ENCODE results near the gene C1orf116.

C1orf116 gene

GRCh38 chr1:207035877-207036551 is 3.5 kb upstream of the C1orf116 start:
- no peak for DNase-seq (ENCODE audit: low read depth in 2 of 2, low spot score in 1 of 2)

- no peak for DNase-seq (ENCODE audit: low read depth in 2 of 2, low spot score in 1 of 2)
These were observed 2.4 kb upstream of the C1orf116 start for GRCh38 chr1:207034998-207035397.

GRCh38 chr1:207034208-207034607 is 1.7 kb upstream of the C1orf116 start:
- DNase-seq (ENCODE audit: low read depth in 2 of 2, low spot score in 1 of 2): no peak

GRCh38 chr1:207033302-207033701 is 746 bp upstream of the C1orf116 start:
- DNase-seq (ENCODE audit: low read depth in 2 of 2, low spot score in 1 of 2): no peak

GRCh38 chr1:207031632-207032264 is 808 bp downstream of the C1orf116 start:
- DNase-seq (ENCODE audit: low read depth in 2 of 2, low spot score in 1 of 2): no peak

GRCh38 chr1:207031016-207031415 is 1.5 kb downstream of the C1orf116 start:
- no peak for DNase-seq (ENCODE audit: low read depth in 2 of 2, low spot score in 1 of 2)

GRCh38 chr1:207030522-207031009 is 2.0 kb downstream of the C1orf116 start:
- DNase-seq (ENCODE audit: low read depth in 2 of 2, low spot score in 1 of 2): no peak

GRCh38 chr1:207029701-207030521 is 2.6 kb downstream of the C1orf116 start:
- no peak for DNase-seq (ENCODE audit: low read depth in 2 of 2, low spot score in 1 of 2)

- DNase-seq (ENCODE audit: low read depth in 2 of 2, low spot score in 1 of 2): no peak
These were observed 3.5 kb downstream of the C1orf116 start for GRCh38 chr1:207028884-207029650.

GRCh38 chr1:207027921-207028320 is 4.6 kb downstream of the C1orf116 start:
- DNase-seq (ENCODE audit: low read depth in 2 of 2, low spot score in 1 of 2): no peak

GRCh38 chr1:207027206-207027777 is 5.3 kb downstream of the C1orf116 start:
- no peak for DNase-seq (ENCODE audit: low read depth in 2 of 2, low spot score in 1 of 2)

- DNase-seq (ENCODE audit: low read depth in 2 of 2, low spot score in 1 of 2): no peak
These were observed 6.4 kb downstream of the C1orf116 start for GRCh38 chr1:207026104-207026534.

GRCh38 chr1:207025146-207025880 is 7.2 kb downstream of the C1orf116 start:
- no peak for DNase-seq (ENCODE audit: low read depth in 2 of 2, low spot score in 1 of 2)

GRCh38 chr1:207024202-207025145 is 8.1 kb downstream of the C1orf116 start:
- no peak for DNase-seq (ENCODE audit: low read depth in 2 of 2, low spot score in 1 of 2)

GRCh38 chr1:207022996-207023679 is 9.4 kb downstream of the C1orf116 start:
- DNase-seq (ENCODE audit: low read depth in 2 of 2, low spot score in 1 of 2): no peak

- no peak for DNase-seq (ENCODE audit: low read depth in 2 of 2, low spot score in 1 of 2)
These were observed 10.5 kb downstream of the C1orf116 start for GRCh38 chr1:207021876-207022596.

GRCh38 chr1:207021139-207021861 is 11.3 kb downstream of the C1orf116 start:
- no peak for DNase-seq (ENCODE audit: low read depth in 2 of 2, low spot score in 1 of 2)
